ENCODE results near the gene DHPS.
"Not testable (repeated sequence)": the region's sequence is repeated elsewhere in the genome, so short reads cannot be mapped to it uniquely, and the experiment has no call there.

Gene DHPS

GRCh38 chr19:12705169-12705568, 23.5 kb upstream of the DHPS start:
- DNase-seq: no peak

- DNase-seq: peak; percentile 52
Observed at GRCh38 chr19:12703046-12703445, 21.4 kb upstream of the DHPS start.

GRCh38 chr19:12701596-12702282, 20.1 kb upstream of the DHPS start:
- no peak for DNase-seq

GRCh38 chr19:12698138-12698537, 16.5 kb upstream of the DHPS start:
- no peak for DNase-seq

- not testable (repeated sequence) for DNase-seq
Observed at GRCh38 chr19:12697425-12697824, 15.7 kb upstream of the DHPS start.

GRCh38 chr19:12696366-12697335, 15.0 kb upstream of the DHPS start, which contains the start of gene FBXW9:
Gene FBXW9, minus strand, starts transcription at chr19:12696631. Its CDS starts 50 bp downstream, at chr19:12696581.
- peak; percentile 98 for DNase-seq

GRCh38 chr19:12695997-12696365, 14.3 kb upstream of the DHPS start:
- DNase-seq: peak; percentile 45

- DNase-seq: no peak
Observed at GRCh38 chr19:12695514-12695913, 13.8 kb upstream of the DHPS start.

GRCh38 chr19:12695096-12695495, 13.4 kb upstream of the DHPS start:
- DNase-seq: no peak

- DNase-seq: no peak
Observed at GRCh38 chr19:12694641-12695040, 13.0 kb upstream of the DHPS start.

GRCh38 chr19:12692960-12693359, 11.3 kb upstream of the DHPS start:
- no peak for DNase-seq

- DNase-seq: no peak
Observed at GRCh38 chr19:12689581-12690216, 8.0 kb upstream of the DHPS start.

- DNase-seq: no peak
Observed at GRCh38 chr19:12689012-12689411, 7.3 kb upstream of the DHPS start.

GRCh38 chr19:12687496-12688196, 6.0 kb upstream of the DHPS start, which contains the start of gene GNG14:
Gene GNG14, plus strand, starts transcription at chr19:12687998. Its CDS starts 51 bp downstream, at chr19:12688049.
- no peak for DNase-seq

GRCh38 chr19:12685831-12686230, 4.2 kb upstream of the DHPS start:
- no peak for DNase-seq

GRCh38 chr19:12680034-12680433, 1.6 kb downstream of the DHPS start:
- DNase-seq: no peak

- DNase-seq: not testable (repeated sequence)
Observed at GRCh38 chr19:12678039-12678438, 3.6 kb downstream of the DHPS start.

GRCh38 chr19:12676928-12677327, 4.8 kb downstream of the DHPS start:
- DNase-seq: no peak

GRCh38 chr19:12676384-12676792, 5.3 kb downstream of the DHPS start:
- DNase-seq: peak; percentile 95

GRCh38 chr19:12675940-12676339, 5.7 kb downstream of the DHPS start:
- DNase-seq: no peak

GRCh38 chr19:12675399-12675798, 6.3 kb downstream of the DHPS start:
- no peak for DNase-seq

GRCh38 chr19:12672744-12673143, 8.9 kb downstream of the DHPS start:
- no peak for DNase-seq
